Ecto neural progenitor cell (in vitro differentiated cells): ENCODE data around the gene UBE3A.

Source experiments
- DNase-seq: peaks from one replicate; pipeline ENCODE4 v3.0.0-alpha.2; 2018; ENCODE audit warnings: low spot score

UBE3A gene

GRCh38 chr15:25331404-25331803 lies 107.4 kb downstream of the UBE3A start:
- no peak for DNase-seq

GRCh38 chr15:25329696-25330095 lies 109.1 kb downstream of the UBE3A start:
- DNase-seq, result no peak

DNA sequence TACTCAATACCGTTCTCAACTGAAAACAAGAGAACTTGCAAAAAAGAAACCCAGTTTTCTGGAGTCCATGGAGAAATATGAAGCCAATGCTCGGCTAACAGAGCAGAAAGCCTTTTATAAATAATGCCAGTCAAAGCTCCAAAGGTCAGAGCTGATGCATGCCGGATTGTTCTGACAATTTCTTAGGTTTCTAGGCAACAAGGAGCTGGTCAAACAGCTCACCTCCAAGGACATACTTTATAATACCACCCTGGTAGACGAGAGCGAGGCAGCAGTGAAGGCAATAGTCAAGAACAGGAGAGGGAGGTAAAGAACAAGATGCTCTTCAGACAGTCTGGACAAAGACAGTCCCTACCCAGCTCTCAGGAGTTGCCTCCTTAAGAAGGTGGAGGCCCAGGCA lies 111.1 kb downstream of the UBE3A start:
- DNase-seq, result no peak

GRCh38 chr15:25325187-25325586 lies 113.6 kb downstream of the UBE3A start:
- no peak for DNase-seq

GRCh38 chr15:25323420-25323819 lies 115.4 kb downstream of the UBE3A start:
- DNase-seq, result no peak

- DNase-seq, result no peak
These were observed 151.0 kb downstream of the UBE3A start for GRCh38 chr15:25287823-25288222.
